GM21723 (cell line): ENCODE results near the gene PTPRJ.

Experiments used
- ATAC-seq: cut with Tn5 transposase; IDR thresholded peaks from one replicate; pipeline ENCODE4 v1.9.1; 2021; ENCODE audit warnings: mild to moderate bottlenecking, moderate library complexity; ENCODE audit not compliant: unreplicated experiment

The PTPRJ gene

GRCh38 chr11:47967577-47968525, 12.5 kb upstream of the PTPRJ start:
- no peak for ATAC-seq

GRCh38 chr11:47969401-47969800, 11.0 kb upstream of the PTPRJ start:
- ATAC-seq = no peak

- no peak for ATAC-seq
These were observed 8.9 kb upstream of the PTPRJ start for GRCh38 chr11:47971501-47971900.

GRCh38 chr11:47973173-47973572, 7.2 kb upstream of the PTPRJ start:
- ATAC-seq = no peak

- no peak for ATAC-seq
These were observed 3.4 kb upstream of the PTPRJ start for GRCh38 chr11:47976931-47977330.

- no peak for ATAC-seq
These were observed 2.7 kb upstream of the PTPRJ start for GRCh38 chr11:47977623-47978022.

GRCh38 chr11:47979378-47980087, 826 bp upstream of the PTPRJ start:
- ATAC-seq = no peak

- ATAC-seq = peak; percentile 61
These were observed 705 bp downstream of the PTPRJ start for GRCh38 chr11:47980907-47981621.

- no peak for ATAC-seq
These were observed 1.5 kb downstream of the PTPRJ start for GRCh38 chr11:47981667-47982404.

GRCh38 chr11:47982616-47983015, 2.3 kb downstream of the PTPRJ start:
- no peak for ATAC-seq

GRCh38 chr11:47983464-47984397, 3.4 kb downstream of the PTPRJ start:
- ATAC-seq = no peak

GRCh38 chr11:47986219-47986618, 5.9 kb downstream of the PTPRJ start:
- no peak for ATAC-seq

- no peak for ATAC-seq
These were observed 6.4 kb downstream of the PTPRJ start for GRCh38 chr11:47986742-47987141.

- no peak for ATAC-seq
These were observed 7.0 kb downstream of the PTPRJ start for GRCh38 chr11:47987310-47987709.

- ATAC-seq = no peak
These were observed 7.4 kb downstream of the PTPRJ start for GRCh38 chr11:47987781-47988180.

- ATAC-seq = no peak
These were observed 9.4 kb downstream of the PTPRJ start for GRCh38 chr11:47989779-47990178.

- no peak for ATAC-seq
These were observed 11.0 kb downstream of the PTPRJ start for GRCh38 chr11:47991266-47991830.

GRCh38 chr11:47991894-47992293, 11.5 kb downstream of the PTPRJ start:
- ATAC-seq = no peak
